ENCODE data around the gene SAFB.
A peak's percentile ranks its signal among the peaks of the same experiment; 100 is the strongest.

The SAFB gene

DNA sequence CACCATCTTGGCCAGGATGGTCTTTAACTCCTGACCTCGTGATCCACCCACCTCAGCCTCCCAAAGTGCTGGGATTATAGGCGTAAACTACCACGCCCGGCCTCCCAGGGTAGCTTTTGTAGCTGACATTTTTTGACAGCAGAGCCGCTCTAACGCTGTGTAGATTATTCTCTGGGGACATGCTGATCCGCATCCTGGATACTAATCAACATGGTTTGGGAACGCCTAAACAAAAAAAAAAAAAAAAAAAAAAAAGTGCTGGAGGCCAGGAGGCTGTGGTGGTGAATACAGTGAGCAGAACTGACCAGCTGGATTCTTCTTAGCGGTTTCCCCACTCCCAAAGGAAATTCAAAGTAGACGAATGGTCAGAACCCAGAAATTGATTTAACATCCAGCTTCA, 91.9 kb downstream of the SAFB start:
- H3K9me2 ChIP-seq (replicated peaks; ENCODE audit: low read depth, low read length), result no peaks in the 10 kb centered on the region
- H3K4me3 ChIP-seq (ENCODE audit: low read length, poor library complexity, severe bottlenecking), result no peak overlapping the region
- H3K4me2 ChIP-seq (ENCODE audit: low read depth, low read length, poor library complexity, severe bottlenecking), result no peak overlapping the region
- H3K9me3 ChIP-seq (ENCODE audit: insufficient read depth, low read depth, low read length), result no peaks in the 10 kb centered on the region
- peaks cover 60% of the 10 kb centered on the region for H3K79me2 ChIP-seq (ENCODE audit: insufficient read depth, low read length)
- TF ChIP-seq EZH2phosphoT487 (IDR thresholded peaks at IDR 0.05; ENCODE audit: borderline replicate concordance) (no peak), CTCF (conservative IDR thresholded peaks at IDR 0.05; ENCODE audit: low read length) (no peak)
- no peaks in the 10 kb centered on the region for H3K27me3 ChIP-seq (ENCODE audit: insufficient read depth, low read length, poor library complexity, severe bottlenecking)
- no peak overlapping the region for H2AFZ ChIP-seq (ENCODE audit: low read length)
- peaks cover 44% of the 10 kb centered on the region for H4K20me1 ChIP-seq (ENCODE audit: insufficient read depth, low read length, poor library complexity, severe bottlenecking)
- H3K4me1 ChIP-seq (ENCODE audit: insufficient read depth, low read length, poor library complexity, severe bottlenecking), result peaks cover 22% of the 10 kb centered on the region
- no peaks in the 10 kb centered on the region for H3F3A ChIP-seq (ENCODE audit: low read depth)
- peaks cover 39% of the 10 kb centered on the region; the same call in 1 of the 2 replicates for H3K36me3 ChIP-seq (ENCODE audit: insufficient read depth, low read length)
- H3K9ac ChIP-seq (ENCODE audit: low read depth, low read length, poor library complexity, severe bottlenecking), result no peak overlapping the region

DNA sequence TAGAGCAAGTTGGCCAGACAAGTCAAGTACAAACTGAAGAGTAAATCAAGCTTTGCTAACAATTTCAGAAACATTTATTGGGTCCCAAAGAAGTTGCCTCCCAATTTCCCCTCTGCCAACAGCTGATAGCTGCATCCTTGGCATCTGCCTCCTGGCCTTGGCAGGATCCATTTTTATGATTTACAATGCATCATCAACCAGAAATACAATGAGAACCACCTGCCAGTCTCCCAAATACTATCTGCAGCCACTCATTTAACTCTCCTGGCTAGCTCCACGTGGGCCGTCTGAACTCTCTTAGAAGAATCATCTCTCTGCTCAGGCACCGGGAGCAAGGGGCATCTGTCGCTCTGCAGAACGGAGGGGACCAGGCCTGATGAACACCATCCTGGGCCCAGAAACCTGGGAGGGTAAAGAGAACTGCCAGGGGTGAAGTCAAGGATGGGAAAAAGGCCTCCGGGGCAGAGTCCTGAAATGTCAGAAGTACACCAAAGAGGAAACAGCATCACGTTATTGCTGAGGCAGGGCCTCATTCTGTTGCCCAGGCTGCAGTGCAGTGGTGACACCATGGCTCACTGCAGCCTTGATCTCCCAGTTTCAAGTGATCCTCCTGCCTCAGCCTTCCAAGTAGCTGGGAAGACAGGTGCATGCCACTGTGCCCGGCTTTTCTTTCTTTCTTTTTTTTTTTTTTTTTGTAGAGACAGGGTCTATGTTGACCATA, 94.5 kb downstream of the SAFB start:
- Histone ChIP-seq H3K4me2 (ENCODE audit: low read depth, low read length, poor library complexity, severe bottlenecking) (peak overlapping the region; percentile 93), H3K4me3 (ENCODE audit: low read length, poor library complexity, severe bottlenecking) (peak overlapping the region; percentile 100), H3K27me3 (ENCODE audit: insufficient read depth, low read length, poor library complexity, severe bottlenecking) (no peaks in the 10 kb centered on the region), H3F3A (ENCODE audit: low read depth) (no peaks in the 10 kb centered on the region), H3K9ac (ENCODE audit: low read depth, low read length, poor library complexity, severe bottlenecking) (peak overlapping the region; percentile 92), H4K20me1 (ENCODE audit: insufficient read depth, low read length, poor library complexity, severe bottlenecking) (peaks cover 44% of the 10 kb centered on the region), H3K4me1 (ENCODE audit: insufficient read depth, low read length, poor library complexity, severe bottlenecking) (peaks cover 22% of the 10 kb centered on the region), H3K79me2 (ENCODE audit: insufficient read depth, low read length) (peaks cover 60% of the 10 kb centered on the region), H3K9me2 (replicated peaks; ENCODE audit: low read depth, low read length) (no peaks in the 10 kb centered on the region), H3K36me3 (ENCODE audit: insufficient read depth, low read length) (peaks cover 18% of the 10 kb centered on the region; the same call in 1 of the 2 replicates), H3K9me3 (ENCODE audit: insufficient read depth, low read depth, low read length) (no peaks in the 10 kb centered on the region), H2AFZ (ENCODE audit: low read length) (no peak overlapping the region)
- TF ChIP-seq CTCF (conservative IDR thresholded peaks at IDR 0.05; ENCODE audit: low read length) (no peak), EZH2phosphoT487 (IDR thresholded peaks at IDR 0.05; ENCODE audit: borderline replicate concordance) (no peak)

Data from Loucy (cell line).